H9 (cell line): ENCODE measurements around the gene ZNF653. TPM values are rescaled to one million over a fixed set of nuclear protein-coding genes. Genes with fewer than 3 reads are reported as not detected.

Experiments used
- DNase-seq: peaks from one replicate; pipeline ENCODE4 v3.0.0-alpha.2; 2017
- H2AFZ ChIP-seq: one replicate; pipeline ENCODE4 v1.6.1; 2013; ENCODE audit warnings: mild to moderate bottlenecking, low read length, control low read depth, moderate library complexity
- H2AK5ac ChIP-seq: 2 replicates; pipeline ENCODE4 v1.6.1; 2013; ENCODE audit warnings: low read length, control low read depth, mixed read lengths; ENCODE audit not compliant: insufficient read length
- H2BK120ac ChIP-seq: one replicate; pipeline ENCODE4 v1.6.1; 2013; ENCODE audit warnings: low read depth, mild to moderate bottlenecking, low read length, control low read depth, inconsistent platforms; ENCODE audit not compliant: poor library complexity, severe bottlenecking
- H2BK12ac ChIP-seq: 2 replicates; pipeline ENCODE4 v1.6.1; 2013; ENCODE audit warnings: low read length, control low read depth, mixed read lengths, low read depth; ENCODE audit not compliant: insufficient read length
- H2BK15ac ChIP-seq: 2 replicates; pipeline ENCODE4 v1.6.1; 2013; ENCODE audit warnings: low read depth, low read length, control low read depth
- H2BK20ac ChIP-seq: one replicate; pipeline ENCODE4 v1.6.1; 2013; ENCODE audit warnings: low read depth, mild to moderate bottlenecking, low read length, control low read depth, inconsistent platforms; ENCODE audit not compliant: poor library complexity, severe bottlenecking
- H2BK5ac ChIP-seq: 2 replicates; pipeline ENCODE4 v1.6.1; 2013; ENCODE audit warnings: low read length, control low read depth, mixed read lengths; ENCODE audit not compliant: insufficient read length
- H3K14ac ChIP-seq: 2 replicates; pipeline ENCODE4 v1.6.1; 2013; ENCODE audit warnings: low read length, control low read depth; ENCODE audit not compliant: insufficient read depth
- H3K18ac ChIP-seq: 2 replicates; pipeline ENCODE4 v1.6.1; 2013; ENCODE audit warnings: low read depth, mild to moderate bottlenecking, mixed read lengths, low read length, control low read depth; ENCODE audit not compliant: insufficient read length
- H3K23ac ChIP-seq: 2 replicates; pipeline ENCODE4 v1.6.1; 2013; ENCODE audit warnings: low read length, control low read depth, mixed read lengths, low read depth; ENCODE audit not compliant: insufficient read length
- H3K23me2 ChIP-seq: 2 replicates; pipeline ENCODE4 v1.6.1; 2013; ENCODE audit warnings: low read depth, mild to moderate bottlenecking, mixed read lengths, low read length, control low read depth; ENCODE audit not compliant: insufficient read length, poor library complexity, severe bottlenecking
- H3K27ac ChIP-seq: 2 replicates; pipeline ENCODE4 v1.5.1; 2013; ENCODE audit warnings: low read length, control low read depth, mixed read lengths, low read depth; ENCODE audit not compliant: insufficient read length
- H3K27me3 ChIP-seq: 2 replicates; pipeline ENCODE4 v1.6.1; 2013; ENCODE audit warnings: low read length, control low read depth, inconsistent platforms; ENCODE audit not compliant: insufficient read depth
- H3K4ac ChIP-seq: 2 replicates; pipeline ENCODE4 v1.6.1; 2013; ENCODE audit warnings: low read depth, mild to moderate bottlenecking, control low read depth, inconsistent platforms, low read length, moderate library complexity
- H3K4me1 ChIP-seq: 2 replicates; pipeline ENCODE4 v1.6.1; 2013; ENCODE audit warnings: low read length, control low read depth, inconsistent platforms; ENCODE audit not compliant: insufficient read depth
- H3K4me2 ChIP-seq: 2 replicates; pipeline ENCODE4 v1.6.1; 2013; ENCODE audit warnings: low read length, control low read depth, mixed read lengths; ENCODE audit not compliant: insufficient read length, insufficient read depth
- H3K56ac ChIP-seq: 2 replicates; pipeline ENCODE4 v1.6.1; 2013; ENCODE audit warnings: low read depth, mild to moderate bottlenecking, mixed read lengths, low read length, control low read depth; ENCODE audit not compliant: insufficient read length
- H3K79me1 ChIP-seq: 2 replicates; pipeline ENCODE4 v1.6.1; 2013; ENCODE audit warnings: low read depth, mild to moderate bottlenecking, moderate library complexity, low read length, control low read depth, inconsistent platforms; ENCODE audit not compliant: insufficient read depth, poor library complexity, severe bottlenecking
- H3K79me2 ChIP-seq: 2 replicates; pipeline ENCODE4 v1.6.1; 2013; ENCODE audit warnings: low read length, control low read depth, inconsistent platforms; ENCODE audit not compliant: insufficient read depth
- H3K9ac ChIP-seq: 2 replicates; pipeline ENCODE4 v1.6.1; 2013; ENCODE audit warnings: low read length, control low read depth, mixed read lengths; ENCODE audit not compliant: insufficient read length; ENCODE audit errors: extremely low read depth
- H3K9me3 ChIP-seq: one replicate; pipeline ENCODE4 v1.6.1; 2013; ENCODE audit warnings: low read depth, low read length, inconsistent platforms; ENCODE audit not compliant: control insufficient read depth
- H3T11ph ChIP-seq: one replicate; pipeline ENCODE4 v1.6.1; 2013; ENCODE audit warnings: mild to moderate bottlenecking, low read length, control low read depth, inconsistent platforms
- H4K20me1 ChIP-seq: one replicate; pipeline ENCODE4 v1.6.1; 2013; ENCODE audit not compliant: control insufficient read depth, insufficient read length, insufficient read depth
- H4K5ac ChIP-seq: 2 replicates; pipeline ENCODE4 v1.6.1; 2013; ENCODE audit warnings: low read depth, mild to moderate bottlenecking, mixed read lengths, low read length, control low read depth; ENCODE audit not compliant: insufficient read length
- H4K8ac ChIP-seq: replicated peaks from 2 replicates; pipeline ENCODE4 v1.6.1; 2013; ENCODE audit warnings: low read length, control low read depth, mixed read lengths, low read depth; ENCODE audit not compliant: insufficient read length
- H4K91ac ChIP-seq: 2 replicates; pipeline ENCODE4 v1.6.1; 2013; ENCODE audit warnings: low read depth, mild to moderate bottlenecking, moderate library complexity, mixed read lengths, low read length, control low read depth; ENCODE audit not compliant: insufficient read length
- H3K27ac Mint-ChIP-seq, 3 experiments: 2 replicates in 2 of 3; 3 replicates in 1 of 3; pipeline ENCODE4 v1.8.0; 2020 to 2021; ENCODE audit warnings: mixed read lengths in 3 of 3, mild to moderate bottlenecking in 1 of 3, moderate library complexity in 1 of 3
- H3K27me3 Mint-ChIP-seq: 2 replicates; pipeline ENCODE4 v1.8.0; 2021; ENCODE audit warnings: low read depth, mild to moderate bottlenecking, moderate library complexity, mixed read lengths
- H3K36me3 Mint-ChIP-seq, 3 experiments: 2 replicates in 2 of 3; 3 replicates in 1 of 3; pipeline ENCODE4 v1.8.0; 2020 to 2021; ENCODE audit warnings: low read depth in 3 of 3, mixed read lengths in 3 of 3; ENCODE audit not compliant: insufficient read depth in 1 of 3
- H3K4me1 Mint-ChIP-seq, 2 experiments: 2 replicates each; pipeline ENCODE4 v1.8.0; 2020; ENCODE audit warnings: mixed read lengths in 2 of 2
- H3K4me3 Mint-ChIP-seq, 2 experiments: 2 replicates in 1 of 2; 3 replicates in 1 of 2; pipeline ENCODE4 v1.8.0; 2020 to 2021; ENCODE audit warnings: mild to moderate bottlenecking in 2 of 2, mixed read lengths in 2 of 2, moderate library complexity in 1 of 2
- H3K9me3 Mint-ChIP-seq, 2 experiments: 2 replicates in 1 of 2; 3 replicates in 1 of 2; pipeline ENCODE4 v1.8.0; 2020; ENCODE audit warnings: mild to moderate bottlenecking in 2 of 2, mixed read lengths in 2 of 2, moderate library complexity in 1 of 2
- CTCF ChIP-seq: fragments of 200-600 bp; sonication (generic); conservative IDR thresholded peaks from 3 replicates; pipeline ENCODE4 v1.8.0; 2021; ENCODE audit warnings: antibody characterized with exemption, mild to moderate bottlenecking
- WGBS: extraction: QIAGEN DNeasy Blood & Tissue Kit; methylation state at CpG from one replicate; pipeline ENCODE4 v1.1.7; 2013; ENCODE audit warnings: missing lambda C conversion rate, low lambda C conversion rate, mixed read lengths; ENCODE audit not compliant: insufficient read length; ENCODE audit errors: extremely low coverage; 5-methylcytosine and 5-hydroxymethylcytosine counted together
- total RNA-seq: library from RNA; stranded (reverse); gene quantifications from 2 replicates; pipeline ENCODE4 v1.2.1, GENCODE V29; 2021

The ZNF653 gene
- total RNA-seq, 1 experiment from 2014 or later = 11.6 TPM

- Histone ChIP-seq H2BK5ac (no peak overlapping the region), H2BK20ac (no peak overlapping the region), H2BK12ac (no peak overlapping the region), H3K27me3 (no peaks in the 10 kb centered on the region), H3K4me2 (no peak overlapping the region), H3K79me2 (no peaks in the 10 kb centered on the region), H2BK15ac (no peak overlapping the region), H2AK5ac (no peak overlapping the region), H3K23ac (no peak overlapping the region), H4K8ac (no peak overlapping the region), H3K27ac (no peak overlapping the region), H3K9me3 (no peaks in the 10 kb centered on the region), H3K18ac (no peak overlapping the region), H3T11ph (no peak overlapping the region), H2BK120ac (no peak overlapping the region), H4K91ac (no peak overlapping the region), H3K4ac (no peak overlapping the region), H4K20me1 (no peaks in the 10 kb centered on the region), H3K23me2 (no peaks in the 10 kb centered on the region), H3K14ac (no peak overlapping the region), H4K5ac (no peak overlapping the region), H3K56ac (no peak overlapping the region), H3K79me1 (peaks cover 4% of the 10 kb centered on the region), H3K4me1 (no peaks in the 10 kb centered on the region), H3K9ac (no peak overlapping the region), H2AFZ (no peak overlapping the region)
- TF ChIP-seq CTCF = no peak
- no peak for DNase-seq
- H3K27ac Mint-ChIP-seq = peak overlapping the region in 2 of 3 experiments; percentile 72 to 75; a peak in 3 of 7 replicates
- H3K4me1 Mint-ChIP-seq = peaks cover 0 to 3% of the 10 kb centered on the region in 2 experiments; a peak in 2 of 4 replicates
- H3K27me3 Mint-ChIP-seq = no peaks in the 10 kb centered on the region
- H3K4me3 Mint-ChIP-seq = no peak overlapping the region
- no peaks in the 10 kb centered on the region for H3K9me3 Mint-ChIP-seq
- no CpG with 5 or more reads among the region's 13 CpGs for WGBS
- peaks cover 24 to 73% (median 70%) of the 10 kb centered on the region in 3 experiments; a peak in 6 of 7 replicates for H3K36me3 Mint-ChIP-seq
Measured at GRCh38 chr19:11445141-11445540, 60.5 kb downstream of the ZNF653 start.
